GM18907 (cell line): ENCODE results near the gene SEMA3B.

ENCODE experiments used
- ATAC-seq: cut with Tn5 transposase; IDR thresholded peaks from one replicate; pipeline ENCODE4 v1.9.1; 2021; ENCODE audit warnings: mild to moderate bottlenecking, moderate library complexity; ENCODE audit not compliant: unreplicated experiment

Gene SEMA3B

DNA sequence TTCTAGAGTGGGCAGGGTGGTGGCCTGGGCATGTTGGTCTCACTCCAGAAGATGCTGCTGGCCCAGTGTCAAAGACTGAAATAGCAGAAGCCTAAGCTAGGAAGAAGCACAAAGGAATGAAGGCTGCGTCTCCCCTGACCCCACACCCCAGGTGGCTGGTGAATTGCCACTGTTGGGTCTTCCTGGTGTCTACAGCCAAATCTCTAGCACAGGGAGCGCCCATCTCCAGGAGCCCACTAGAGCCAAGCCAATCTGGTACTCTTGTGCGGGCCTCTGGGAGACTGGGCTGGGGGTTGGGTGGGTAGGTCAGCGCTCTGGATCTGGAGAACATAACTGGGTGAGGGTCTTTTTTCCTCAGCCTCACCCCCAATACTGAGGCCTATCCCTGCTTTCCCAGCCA, 58.2 kb downstream of the SEMA3B start:
- no peak for ATAC-seq
